ENCODE data around the gene PEX14. TPM values are rescaled to one million over a fixed set of nuclear protein-coding genes. Genes with fewer than 3 reads are reported as not detected.

Gene PEX14
- total and polyA plus RNA-seq, 8 donors: 8.2 to 26.3 (median 12.6) TPM

DNA sequence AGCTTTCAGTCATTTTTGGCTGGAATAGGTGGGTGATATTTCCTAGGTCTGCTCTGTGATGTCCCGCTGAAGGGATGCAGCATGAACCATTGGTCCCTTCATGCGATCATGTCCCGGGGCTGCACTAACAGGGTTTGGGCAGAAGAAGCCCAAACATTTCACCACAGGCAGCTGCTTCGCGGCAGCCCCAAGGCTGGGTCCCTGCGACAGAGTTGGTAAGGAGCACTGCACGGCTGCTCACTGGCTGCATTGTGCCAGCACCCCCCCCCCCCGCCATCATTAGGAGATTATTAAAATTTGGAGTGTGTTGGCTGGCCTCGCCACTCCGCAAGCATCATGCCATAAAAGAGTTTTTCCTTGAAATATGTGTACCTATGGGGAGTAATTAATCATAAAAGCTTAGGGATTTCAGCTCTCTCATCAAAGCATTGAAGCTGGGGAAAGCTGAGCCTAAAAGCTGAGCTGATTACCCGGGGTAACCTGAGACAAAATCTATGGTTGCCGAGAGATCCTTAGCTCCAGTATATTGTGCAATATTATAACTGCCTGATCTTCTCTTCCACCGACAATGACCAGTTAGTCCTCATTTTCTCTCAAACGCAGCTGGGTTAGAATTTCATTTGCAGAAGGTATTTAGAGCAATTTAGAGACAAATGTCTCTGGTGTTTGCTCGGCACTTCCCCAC, 62.5 kb downstream of the PEX14 start:
- peaks cover 0 to 37% (median 16%) of the 10 kb centered on the region in 4 donors for H3K4me1 ChIP-seq
- peaks cover 3 to 38% (median 25%) of the 10 kb centered on the region in 4 donors for H3K36me3 ChIP-seq
- intact Hi-C loops (cut with DNase I; ENCODE audit: low total_unique reads): no loop called here
- no peaks in the 10 kb centered on the region for H3K27me3 ChIP-seq
- TF ChIP-seq POLR2A (IDR thresholded peaks at IDR 0.05) (no peak), EP300 (IDR thresholded peaks at IDR 0.05) (no peak), POLR2AphosphoS5 (IDR thresholded peaks at IDR 0.05) (no peak)
- TF ChIP-seq, protein P1, sequence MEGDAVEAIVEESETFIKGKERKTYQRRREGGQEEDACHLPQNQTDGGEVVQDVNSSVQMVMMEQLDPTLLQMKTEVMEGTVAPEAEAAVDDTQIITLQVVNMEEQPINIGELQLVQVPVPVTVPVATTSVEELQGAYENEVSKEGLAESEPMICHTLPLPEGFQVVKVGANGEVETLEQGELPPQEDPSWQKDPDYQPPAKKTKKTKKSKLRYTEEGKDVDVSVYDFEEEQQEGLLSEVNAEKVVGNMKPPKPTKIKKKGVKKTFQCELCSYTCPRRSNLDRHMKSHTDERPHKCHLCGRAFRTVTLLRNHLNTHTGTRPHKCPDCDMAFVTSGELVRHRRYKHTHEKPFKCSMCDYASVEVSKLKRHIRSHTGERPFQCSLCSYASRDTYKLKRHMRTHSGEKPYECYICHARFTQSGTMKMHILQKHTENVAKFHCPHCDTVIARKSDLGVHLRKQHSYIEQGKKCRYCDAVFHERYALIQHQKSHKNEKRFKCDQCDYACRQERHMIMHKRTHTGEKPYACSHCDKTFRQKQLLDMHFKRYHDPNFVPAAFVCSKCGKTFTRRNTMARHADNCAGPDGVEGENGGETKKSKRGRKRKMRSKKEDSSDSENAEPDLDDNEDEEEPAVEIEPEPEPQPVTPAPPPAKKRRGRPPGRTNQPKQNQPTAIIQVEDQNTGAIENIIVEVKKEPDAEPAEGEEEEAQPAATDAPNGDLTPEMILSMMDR (IDR thresholded peaks at IDR 0.05): no peak
- peak overlapping the region in 1 of 5 donors; percentile 81 for H3K27ac ChIP-seq
- H3K9me3 ChIP-seq: no peaks in the 10 kb centered on the region
- WGBS, 5 donors: 85 to 89% (median 87%) methylated on average over 14 to 15 of the region's 15 CpGs
- no peak for DNase-seq
- H3K4me3 ChIP-seq: no peak overlapping the region

DNA sequence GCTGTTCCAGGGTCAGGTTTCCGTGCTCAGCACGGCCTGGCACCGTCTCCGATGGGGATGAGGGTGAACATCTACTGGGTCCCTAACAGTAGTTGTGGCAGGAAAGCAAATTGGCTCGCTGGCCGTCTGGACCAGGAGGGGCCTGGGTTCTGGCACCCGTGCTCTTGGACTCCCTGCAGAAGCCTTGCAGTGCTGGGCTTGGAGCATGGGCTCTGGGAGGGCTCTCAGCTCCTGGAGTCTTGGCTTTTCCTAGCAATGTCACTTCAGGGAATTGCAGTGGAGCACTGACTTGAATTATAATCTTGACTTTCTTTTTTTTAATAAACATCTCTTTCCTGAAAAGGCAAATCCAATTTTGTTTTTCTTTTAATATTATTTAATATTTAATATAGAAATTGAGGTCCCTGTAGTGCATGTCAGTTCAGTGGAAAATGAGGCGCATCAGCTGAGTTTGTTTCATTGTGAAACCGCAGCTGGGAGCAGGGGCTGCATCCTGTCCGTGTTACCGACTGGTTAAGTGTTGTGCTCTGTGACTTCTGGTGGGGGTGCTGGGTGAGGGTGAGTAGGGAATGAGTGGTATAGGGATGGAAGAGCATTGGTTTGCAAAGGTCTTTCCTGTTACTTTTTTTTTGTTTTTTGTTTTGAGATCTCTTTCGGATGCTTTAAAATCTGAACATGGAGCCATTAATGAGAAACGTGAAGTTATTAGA, 64.1 kb downstream of the PEX14 start:
- WGBS, 5 donors: 75 to 88% (median 82%) methylated on average over 13 of the region's 13 CpGs
- Histone ChIP-seq H3K4me3 (no peak overlapping the region), H3K4me1 (peaks cover 0 to 37% (median 16%) of the 10 kb centered on the region in 4 donors), H3K27me3 (no peaks in the 10 kb centered on the region), H3K9me3 (no peaks in the 10 kb centered on the region), H3K36me3 (peaks cover 3 to 40% (median 26%) of the 10 kb centered on the region in 4 donors), H3K27ac (peak overlapping the region in 3 of 5 donors; percentile 9 to 81 (median 68))
- DNase-seq: no peak
- intact Hi-C loops (cut with DNase I; ENCODE audit: low total_unique reads): no loop called here
- TF ChIP-seq POLR2AphosphoS5 (IDR thresholded peaks at IDR 0.05) (no peak), EP300 (IDR thresholded peaks at IDR 0.05) (no peak), POLR2A (IDR thresholded peaks at IDR 0.05) (no peak)
- TF ChIP-seq, protein P1 (IDR thresholded peaks at IDR 0.05): no peak

DNA sequence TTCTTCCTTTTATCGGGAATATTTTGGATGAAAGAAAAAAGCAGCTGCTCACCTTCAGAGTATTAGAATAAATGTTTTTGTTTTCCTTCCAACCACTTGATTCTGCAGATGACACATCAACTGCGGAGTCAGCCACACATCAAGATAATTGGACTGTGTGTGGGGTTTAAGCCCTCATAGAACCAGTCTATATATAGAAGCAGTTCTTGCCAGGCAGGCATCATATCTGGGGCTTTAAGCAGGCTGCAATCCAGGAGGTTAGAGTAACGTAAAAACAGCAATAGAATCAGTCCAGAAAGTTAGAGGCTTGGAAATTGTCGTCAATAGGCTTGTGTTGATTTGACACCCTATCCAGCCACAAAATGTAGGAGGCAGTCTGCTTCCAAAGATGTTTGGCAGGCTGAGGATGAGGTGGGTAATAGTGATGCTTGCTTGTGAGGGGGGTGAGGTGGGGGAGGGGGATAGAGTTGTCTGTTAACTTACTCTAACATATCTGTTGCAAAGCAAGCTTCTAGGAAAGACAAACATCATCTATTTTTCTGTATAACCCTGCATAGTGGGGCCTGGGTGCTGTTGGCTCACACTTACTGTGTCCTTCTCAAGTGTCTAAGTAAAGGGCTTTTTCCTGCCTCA, 64.8 kb downstream of the PEX14 start:
- Histone ChIP-seq H3K27me3 (no peaks in the 10 kb centered on the region), H3K4me3 (no peak overlapping the region), H3K4me1 (peaks cover 0 to 37% (median 16%) of the 10 kb centered on the region in 4 donors), H3K9me3 (no peaks in the 10 kb centered on the region), H3K27ac (peak overlapping the region in 3 of 5 donors; percentile 59 to 81 (median 68)), H3K36me3 (peaks cover 3 to 41% (median 26%) of the 10 kb centered on the region in 4 donors)
- intact Hi-C loops (cut with DNase I; ENCODE audit: low total_unique reads): loop anchor here (10.0 kb wide), 1 partner anchor 55 kb away; no protein-coding TSS in a partner anchor
- no peak for DNase-seq
- 70 to 83% (median 78%) methylated on average over 4 of the region's 4 CpGs for WGBS, 5 donors
- TF ChIP-seq EP300 (IDR thresholded peaks at IDR 0.05): no peak
- peak in 1 of 3 donors; percentile 20 for TF ChIP-seq POLR2AphosphoS5 (IDR thresholded peaks at IDR 0.05)

DNA sequence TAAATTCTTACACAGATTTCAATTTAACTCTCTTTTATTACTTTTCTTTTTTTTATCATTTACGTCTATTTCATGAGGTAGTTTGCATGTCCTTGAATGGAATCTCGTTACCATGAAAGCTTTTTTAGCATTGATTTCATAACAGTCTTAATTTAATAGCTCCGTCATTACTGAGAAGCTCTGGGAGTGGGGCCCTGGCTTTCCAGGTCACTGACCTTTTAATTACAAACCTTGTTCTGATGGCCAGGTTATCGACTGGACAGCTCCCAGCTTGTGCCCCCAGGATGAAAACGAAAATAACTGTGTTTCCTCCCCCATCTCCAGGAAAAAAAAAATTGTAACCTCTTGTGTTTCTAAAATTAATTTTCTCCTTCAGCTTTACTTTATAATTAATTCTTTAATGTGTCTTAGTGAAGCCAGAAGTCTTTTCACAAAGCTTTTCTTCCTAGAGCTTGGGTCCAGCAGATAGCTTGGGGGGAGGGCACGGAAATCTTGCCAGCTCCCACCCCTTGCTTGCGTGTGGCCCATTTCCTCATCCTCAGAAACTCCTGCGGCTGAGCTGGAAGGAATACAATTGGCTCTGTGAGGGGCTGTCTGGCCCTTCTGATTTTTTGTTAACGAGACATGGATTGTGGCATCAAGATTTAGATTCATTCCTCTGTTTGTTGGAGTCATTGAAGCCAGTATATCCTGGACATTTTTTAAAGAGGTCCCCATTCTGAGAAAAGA, 65.7 kb downstream of the PEX14 start:
- H3K27ac ChIP-seq: peak overlapping the region in 4 of 5 donors; percentile 55 to 81 (median 64)
- intact Hi-C loops (cut with DNase I; ENCODE audit: low total_unique reads): loop anchor here (10.0 kb wide), 1 partner anchor 54 kb away; no protein-coding TSS in a partner anchor
- 65 to 82% (median 71%) methylated on average over 9 of the region's 9 CpGs for WGBS, 5 donors

More for the DNA sequence above, 65.7 kb downstream of the PEX14 start:
- Histone ChIP-seq H3K27me3 (no peaks in the 10 kb centered on the region), H3K36me3 (peaks cover 3 to 41% (median 26%) of the 10 kb centered on the region in 4 donors), H3K9me3 (no peaks in the 10 kb centered on the region), H3K4me3 (no peak overlapping the region), H3K4me1 (peaks cover 0 to 37% (median 16%) of the 10 kb centered on the region in 4 donors)
- TF ChIP-seq EP300 (IDR thresholded peaks at IDR 0.05) (no peak), POLR2AphosphoS5 (IDR thresholded peaks at IDR 0.05) (no peak), POLR2A (IDR thresholded peaks at IDR 0.05) (no peak)
- TF ChIP-seq, protein P1 (IDR thresholded peaks at IDR 0.05): no peak
- peak in 1 of 2 donors; percentile 76 for DNase-seq
